SJSA1 (cell line): Measurements from ENCODE around the gene PANK1. TPM values are rescaled to one million over a fixed set of nuclear protein-coding genes. Genes with fewer than 3 reads are reported as not detected.

Source experiments
- DNase-seq, 2 experiments: peaks; one replicate each; pipeline ENCODE4 v3.0.0-alpha.2; 2015 to 2020; ENCODE audit warnings: low spot score in 2 of 2, low read depth in 1 of 2
- H3K27ac ChIP-seq: fragments of 250-450 bp; sonication (Bioruptor Pico); 2 replicates; pipeline ENCODE4 v1.5.1; 2020; ENCODE audit warnings: mild to moderate bottlenecking, moderate library complexity
- H3K27me3 ChIP-seq: fragments of 250-450 bp; sonication (Bioruptor Pico); replicated peaks from 2 replicates; pipeline ENCODE4 v1.5.1; 2020; ENCODE audit warnings: mild to moderate bottlenecking, moderate library complexity
- H3K36me3 ChIP-seq: fragments of 250-450 bp; sonication (Bioruptor Pico); 2 replicates; pipeline ENCODE4 v1.5.1; 2020; ENCODE audit warnings: mild to moderate bottlenecking
- H3K4me1 ChIP-seq: fragments of 250-450 bp; sonication (Bioruptor Pico); replicated peaks from 2 replicates; pipeline ENCODE4 v1.6.1; 2021; ENCODE audit warnings: mild to moderate bottlenecking
- H3K4me3 ChIP-seq: fragments of 250-450 bp; sonication (Bioruptor Pico); 2 replicates; pipeline ENCODE4 v1.5.1; 2020; ENCODE audit warnings: mild to moderate bottlenecking
- H3K9me3 ChIP-seq: fragments of 250-450 bp; sonication (Bioruptor Pico); replicated peaks from 2 replicates; pipeline ENCODE4 v1.5.1; 2020; ENCODE audit warnings: mild to moderate bottlenecking
- total RNA-seq: library from RNA; depleted of rRNA; stranded (reverse); fragments of >200 nt; shearing (Covaris generic); gene quantifications from 2 replicates; pipeline ENCODE4 v1.2.3, GENCODE V29; 2014

The PANK1 gene
- total RNA-seq, 1 experiment from 2014 or later, result 6.7 TPM

GRCh38 chr10:89646889-89647657 is 2.0 kb upstream of the PANK1 start:
- Histone ChIP-seq H3K27me3 (no peaks in the 10 kb centered on the region), H3K27ac (no peak overlapping the region), H3K4me1 (peaks cover 7% of the 10 kb centered on the region), H3K9me3 (no peaks in the 10 kb centered on the region), H3K4me3 (no peak overlapping the region), H3K36me3 (no peaks in the 10 kb centered on the region)
- no peak for DNase-seq

GRCh38 chr10:89645742-89646172 is 715 bp upstream of the PANK1 start:
- H3K4me1 ChIP-seq, result peaks cover 7% of the 10 kb centered on the region
- no peaks in the 10 kb centered on the region for H3K27me3 ChIP-seq

DNA sequence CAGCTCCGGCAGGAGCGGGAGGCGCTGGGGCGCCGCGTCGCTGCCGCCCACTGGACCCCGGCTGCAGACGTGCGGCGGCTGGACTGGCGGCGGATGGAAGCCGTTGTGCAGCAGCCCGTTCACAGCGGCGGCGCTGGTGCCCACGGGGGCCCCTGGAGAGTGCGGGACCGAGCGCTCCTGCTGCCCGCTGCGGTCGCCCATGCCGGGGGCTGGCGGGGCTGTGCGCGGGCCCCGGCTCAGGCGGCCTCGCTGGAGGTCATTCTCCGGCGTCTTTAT is 413 bp downstream of the PANK1 start:
- DNase-seq, result peak in 1 of 2 experiments; percentile 74
- Histone ChIP-seq H3K4me3 (peak overlapping the region; percentile 81), H3K27ac (peak overlapping the region; percentile 48; the same call in 1 of the 2 replicates), H3K36me3 (no peaks in the 10 kb centered on the region), H3K4me1 (peaks cover 7% of the 10 kb centered on the region), H3K27me3 (no peaks in the 10 kb centered on the region), H3K9me3 (no peaks in the 10 kb centered on the region)

More at GRCh38 chr10:89645742-89646172, 715 bp upstream of the PANK1 start:
- H3K36me3 ChIP-seq, result no peaks in the 10 kb centered on the region
- DNase-seq, result no peak
- peak overlapping the region; percentile 81 for H3K4me3 ChIP-seq
- no peaks in the 10 kb centered on the region for H3K9me3 ChIP-seq
- peak overlapping the region; percentile 48 for H3K27ac ChIP-seq

DNA sequence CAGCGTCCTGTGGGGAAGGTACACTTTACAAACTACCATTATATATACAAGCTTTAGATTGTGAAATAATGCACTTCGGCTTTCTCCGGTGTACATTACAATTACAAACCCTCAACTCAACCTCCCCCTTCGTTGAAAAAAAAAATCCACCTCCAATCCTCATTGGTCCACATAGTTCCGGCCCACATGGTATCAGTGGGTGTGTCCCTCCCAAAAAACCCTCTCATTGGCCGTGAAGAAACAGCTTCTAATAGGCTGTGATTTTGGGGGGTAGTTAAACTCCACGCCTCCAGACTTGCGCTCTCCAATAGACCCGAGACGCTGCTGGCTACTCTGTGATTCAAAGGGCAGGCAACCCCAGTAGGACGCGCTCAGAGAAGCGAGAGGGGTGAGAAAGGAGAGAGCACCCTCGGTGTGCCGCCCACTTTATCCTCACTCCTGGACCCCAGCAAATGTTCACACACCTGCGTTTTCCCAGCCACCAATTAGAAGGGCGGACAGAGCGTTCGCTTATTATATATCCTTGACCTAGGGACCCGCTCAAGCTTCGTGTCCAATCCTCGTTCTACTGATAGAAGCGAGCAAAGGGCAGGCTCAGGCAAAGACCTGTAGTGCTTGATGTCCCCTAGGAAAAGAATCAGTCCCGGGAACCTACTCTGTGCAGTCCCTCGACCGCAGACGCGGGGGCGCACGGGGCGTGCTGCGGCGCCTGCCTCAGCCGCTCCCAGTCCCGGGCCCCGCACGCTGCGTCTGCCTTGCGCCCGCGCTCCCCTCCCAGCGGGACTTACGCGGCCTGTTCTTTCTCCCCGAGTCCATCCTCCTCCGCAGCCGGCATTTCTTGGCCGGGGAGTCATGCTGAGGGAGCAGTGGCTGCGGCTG is 991 bp downstream of the PANK1 start:
- peak overlapping the region; percentile 48; the same call in 1 of the 2 replicates for H3K27ac ChIP-seq
- no peaks in the 10 kb centered on the region for H3K36me3 ChIP-seq
- peak; percentile 84 to 86 for DNase-seq
- H3K4me1 ChIP-seq, result peaks cover 7% of the 10 kb centered on the region
- no peaks in the 10 kb centered on the region for H3K27me3 ChIP-seq
- H3K9me3 ChIP-seq, result no peaks in the 10 kb centered on the region
- H3K4me3 ChIP-seq, result peak overlapping the region; percentile 81

DNA sequence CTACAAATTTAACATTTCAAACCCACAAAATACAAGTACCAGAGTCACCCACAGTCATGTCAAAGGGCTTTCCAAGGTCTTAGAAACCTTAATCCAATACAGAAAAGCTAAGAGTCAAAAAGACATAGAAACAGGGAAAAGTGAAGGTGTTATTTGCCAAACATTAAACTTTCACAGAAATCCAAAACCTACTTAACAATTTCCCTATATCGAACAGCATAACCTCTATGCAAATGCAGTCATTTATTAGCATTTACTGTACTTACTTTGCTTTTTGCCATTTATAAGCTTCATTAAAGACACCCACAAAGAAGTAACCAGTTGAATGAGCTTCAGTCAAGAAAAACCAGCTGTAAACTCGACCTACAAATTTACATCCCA is 1.6 kb downstream of the PANK1 start:
- DNase-seq, result no peak
- H3K9me3 ChIP-seq, result no peaks in the 10 kb centered on the region
- H3K27me3 ChIP-seq, result no peaks in the 10 kb centered on the region
- H3K36me3 ChIP-seq, result no peaks in the 10 kb centered on the region
- H3K4me1 ChIP-seq, result peaks cover 7% of the 10 kb centered on the region
- peak overlapping the region; percentile 81 for H3K4me3 ChIP-seq
- no peak overlapping the region for H3K27ac ChIP-seq

- H3K36me3 ChIP-seq, result no peaks in the 10 kb centered on the region
- H3K27ac ChIP-seq, result no peak overlapping the region
- DNase-seq, result no peak
- H3K4me1 ChIP-seq, result peaks cover 7% of the 10 kb centered on the region
- H3K9me3 ChIP-seq, result no peaks in the 10 kb centered on the region
- no peak overlapping the region for H3K4me3 ChIP-seq
- no peaks in the 10 kb centered on the region for H3K27me3 ChIP-seq
Observed at GRCh38 chr10:89642193-89642592, 2.8 kb downstream of the PANK1 start.

GRCh38 chr10:89640241-89640640 is 4.8 kb downstream of the PANK1 start:
- H3K4me3 ChIP-seq, result no peak overlapping the region
- no peaks in the 10 kb centered on the region for H3K9me3 ChIP-seq
- DNase-seq, result no peak
- no peaks in the 10 kb centered on the region; the same call in 1 of the 2 replicates for H3K4me1 ChIP-seq
- H3K27me3 ChIP-seq, result no peaks in the 10 kb centered on the region
- H3K27ac ChIP-seq, result no peak overlapping the region
- H3K36me3 ChIP-seq, result no peaks in the 10 kb centered on the region

- Histone ChIP-seq H3K4me3 (no peak overlapping the region), H3K27me3 (no peaks in the 10 kb centered on the region), H3K27ac (no peak overlapping the region), H3K4me1 (no peaks in the 10 kb centered on the region; the same call in 1 of the 2 replicates), H3K36me3 (peaks cover 4% of the 10 kb centered on the region; the same call in 1 of the 2 replicates), H3K9me3 (no peaks in the 10 kb centered on the region)
- no peak for DNase-seq
Observed at GRCh38 chr10:89639326-89639725, 5.7 kb downstream of the PANK1 start.

DNA sequence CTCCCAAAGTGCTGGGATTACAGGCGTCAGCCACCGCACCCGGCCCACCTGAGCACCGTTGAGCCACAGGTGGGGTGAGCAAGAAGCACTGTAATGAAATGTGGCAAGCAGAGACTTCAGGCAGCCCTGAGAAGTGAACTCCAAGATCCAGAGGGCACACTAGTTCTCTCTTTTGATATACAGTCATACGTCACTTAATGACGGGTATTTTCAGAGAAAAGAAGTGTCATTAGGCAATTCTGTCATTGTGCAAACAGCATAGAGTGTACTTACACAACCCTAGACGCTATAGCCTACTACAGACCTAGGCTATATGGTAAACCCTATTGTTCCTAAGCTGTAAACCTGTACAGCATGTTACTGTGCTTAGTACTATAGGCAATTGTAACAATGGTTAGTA is 7.9 kb downstream of the PANK1 start:
- Histone ChIP-seq H3K4me3 (no peak overlapping the region), H3K27ac (no peak overlapping the region), H3K36me3 (peaks cover 8% of the 10 kb centered on the region), H3K4me1 (no peaks in the 10 kb centered on the region), H3K27me3 (no peaks in the 10 kb centered on the region), H3K9me3 (no peaks in the 10 kb centered on the region)
- DNase-seq, result no peak

GRCh38 chr10:89634637-89635036 is 10.4 kb downstream of the PANK1 start:
- Histone ChIP-seq H3K4me1 (no peaks in the 10 kb centered on the region), H3K9me3 (no peaks in the 10 kb centered on the region)

DNA sequence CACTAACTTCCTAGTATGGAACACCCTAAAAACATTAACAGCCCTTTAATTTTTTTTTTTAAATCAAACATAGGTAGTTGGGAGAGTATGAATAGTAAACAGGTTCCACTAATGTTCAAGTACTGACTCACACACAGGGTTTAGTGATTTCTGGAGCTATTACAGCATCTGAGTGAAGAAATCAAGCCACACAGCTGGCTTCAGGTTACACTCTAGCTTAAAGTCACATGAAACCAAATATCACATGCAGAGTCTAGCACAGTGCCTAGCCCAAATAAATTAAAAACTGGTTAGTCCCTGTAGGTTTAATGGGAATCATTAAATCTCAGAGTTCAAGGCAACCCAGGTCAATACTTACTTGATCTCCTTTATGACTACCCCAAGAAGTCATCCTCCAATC is 11.6 kb downstream of the PANK1 start:
- DNase-seq, result no peak
- peaks cover 8% of the 10 kb centered on the region for H3K36me3 ChIP-seq
- no peaks in the 10 kb centered on the region for H3K27me3 ChIP-seq
- H3K4me3 ChIP-seq, result no peak overlapping the region
- no peaks in the 10 kb centered on the region for H3K9me3 ChIP-seq
- no peak overlapping the region for H3K27ac ChIP-seq
- H3K4me1 ChIP-seq, result no peaks in the 10 kb centered on the region

More at GRCh38 chr10:89634637-89635036, 10.4 kb downstream of the PANK1 start:
- Histone ChIP-seq H3K27me3 (no peaks in the 10 kb centered on the region), H3K4me3 (no peak overlapping the region), H3K27ac (no peak overlapping the region), H3K36me3 (peaks cover 8% of the 10 kb centered on the region)
- DNase-seq, result no peak

DNA sequence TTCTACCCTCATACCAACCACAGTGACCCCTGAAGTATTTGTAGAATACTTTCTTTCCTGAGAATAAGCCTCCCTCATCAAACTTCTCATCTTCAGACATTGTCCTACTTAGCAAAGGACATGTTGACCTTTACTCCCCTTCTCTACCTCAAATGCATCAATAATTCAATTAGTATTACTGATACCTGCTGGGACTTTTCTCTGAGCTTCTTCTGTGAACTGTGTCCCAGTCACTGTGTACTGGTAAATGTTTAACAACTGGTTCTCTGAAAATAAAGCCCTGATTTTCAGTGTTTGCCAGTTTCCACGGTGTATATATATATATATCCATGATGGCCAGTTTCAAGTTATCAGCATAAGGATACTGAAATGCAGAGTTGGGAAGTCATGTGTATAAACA is 12.2 kb downstream of the PANK1 start:
- H3K4me3 ChIP-seq, result no peak overlapping the region
- H3K9me3 ChIP-seq, result no peaks in the 10 kb centered on the region
- H3K36me3 ChIP-seq, result peaks cover 8% of the 10 kb centered on the region
- no peaks in the 10 kb centered on the region for H3K4me1 ChIP-seq
- no peak overlapping the region for H3K27ac ChIP-seq
- H3K27me3 ChIP-seq, result no peaks in the 10 kb centered on the region
- DNase-seq, result no peak

GRCh38 chr10:89627830-89628229 is 17.2 kb downstream of the PANK1 start:
- Histone ChIP-seq H3K36me3 (no peaks in the 10 kb centered on the region), H3K27me3 (no peaks in the 10 kb centered on the region), H3K27ac (no peak overlapping the region), H3K4me1 (no peaks in the 10 kb centered on the region; the same call in 1 of the 2 replicates), H3K9me3 (no peaks in the 10 kb centered on the region), H3K4me3 (no peak overlapping the region)
- no peak for DNase-seq
